Lung (tissue), 16 donors: ENCODE measurements around the gene FAM47C. TPM values are rescaled to one million over a fixed set of nuclear protein-coding genes. Genes with fewer than 3 reads are reported as not detected.
"Not testable (repeated sequence)": the region's sequence is repeated elsewhere in the genome, so short reads cannot be mapped to it uniquely, and the experiment has no call there.

Experiments
- ATAC-seq: fragments of 200-7000 bp; cut with Tn5 transposase; one replicate; pipeline ENCODE4 v1.9.1; 2020; ENCODE audit warnings: moderate number of reproducible peaks; ENCODE audit not compliant: insufficient read depth, low FRiP score
- DNase-seq, 3 donors: peaks; one replicate each; pipeline ENCODE4 v3.0.0-alpha.2; 2013 to 2017
- H3K27ac ChIP-seq, 2 donors: one replicate each; pipeline ENCODE4 v1.5.1; 2013; ENCODE audit warnings: mild to moderate bottlenecking in 2 of 2, moderate library complexity in 2 of 2, control low read depth in 1 of 2, inconsistent platforms in 1 of 2, low read depth in 1 of 2, low read length in 1 of 2
- H3K27me3 ChIP-seq, 3 donors: one replicate each; pipeline ENCODE4 v1.5.1; 2013; ENCODE audit warnings: low read length in 2 of 3; ENCODE audit not compliant: control insufficient read depth in 3 of 3, insufficient read depth in 3 of 3
- H3K36me3 ChIP-seq, 4 donors: one replicate each; pipeline ENCODE4 v1.5.1; 2013; ENCODE audit warnings: low read length in 4 of 4, mild to moderate bottlenecking in 1 of 4, moderate library complexity in 1 of 4; ENCODE audit not compliant: control insufficient read depth in 4 of 4, insufficient read depth in 4 of 4
- H3K4me1 ChIP-seq, 5 donors: one replicate each; pipeline ENCODE4 v1.5.1; 2013; ENCODE audit warnings: low read length in 5 of 5, mild to moderate bottlenecking in 2 of 5, moderate library complexity in 1 of 5; ENCODE audit not compliant: control insufficient read depth in 5 of 5, insufficient read depth in 5 of 5
- H3K4me3 ChIP-seq: one replicate; pipeline ENCODE4 v1.5.1; 2013; ENCODE audit warnings: mild to moderate bottlenecking, control low read depth, moderate library complexity
- H3K9ac ChIP-seq, 2 donors: one replicate each; pipeline ENCODE4 v1.5.1; 2013; ENCODE audit warnings: low read length in 2 of 2, control low read depth in 1 of 2; ENCODE audit not compliant: insufficient read depth in 1 of 2
- H3K9me3 ChIP-seq, 4 donors: one replicate each; pipeline ENCODE4 v1.5.1; 2013; ENCODE audit warnings: low read length in 3 of 4, mild to moderate bottlenecking in 1 of 4, moderate library complexity in 1 of 4; ENCODE audit not compliant: control insufficient read depth in 4 of 4, insufficient read depth in 3 of 4
- WGBS, 2 donors: extraction: QIAGEN DNeasy Blood & Tissue Kit; methylation state at CpG; one replicate each; pipeline ENCODE4 v1.1.7; 2013; 5-methylcytosine and 5-hydroxymethylcytosine counted together
- long read RNA-seq, 5 donors: transcript quantifications; one replicate each; lab custom pipeline, GENCODE V29; 2026
- polyA plus RNA-seq, 2 donors: library from polyadenylated mRNA; stranded (reverse); fragments of 200-250 nt; gene quantifications; one replicate each; pipeline ENCODE4 v1.2.1, GENCODE V29; 2013
- total RNA-seq, 2 donors: library from RNA; depleted of rRNA in 1 of 2; stranded (reverse); fragments of >200 nt in 1 of 2; gene quantifications; one replicate each; pipeline ENCODE4 v1.2.1, GENCODE V29; 2014 to 2021
- TF ChIP-seq, protein P1 (sequence below): IDR thresholded peaks from 2 replicates; pipeline ENCODE4 v1.5.1; 2012; ENCODE audit warnings: mild to moderate bottlenecking; ENCODE audit errors: control extremely low read depth, extremely low read depth
- donor health status: control.
- donor health status: control.
- donor health status: Bipolar disorder and iron deficiency.
- donor health status: healthy.
- donor health status: DM: yes; HTN: yes; CAD: no.

The FAM47C gene
- total RNA-seq: not detected
- under 1 TPM in 1 of 2 donors, not detected in 1; 0.02 TPM for polyA plus RNA-seq
- long read RNA-seq, donor 1: 0 reads
- long read RNA-seq, donor 2: 0 reads
- long read RNA-seq, donor 3: 0 reads
- long read RNA-seq, donor 4: 0 reads
- long read RNA-seq, donor 5: 0 reads

DNA sequence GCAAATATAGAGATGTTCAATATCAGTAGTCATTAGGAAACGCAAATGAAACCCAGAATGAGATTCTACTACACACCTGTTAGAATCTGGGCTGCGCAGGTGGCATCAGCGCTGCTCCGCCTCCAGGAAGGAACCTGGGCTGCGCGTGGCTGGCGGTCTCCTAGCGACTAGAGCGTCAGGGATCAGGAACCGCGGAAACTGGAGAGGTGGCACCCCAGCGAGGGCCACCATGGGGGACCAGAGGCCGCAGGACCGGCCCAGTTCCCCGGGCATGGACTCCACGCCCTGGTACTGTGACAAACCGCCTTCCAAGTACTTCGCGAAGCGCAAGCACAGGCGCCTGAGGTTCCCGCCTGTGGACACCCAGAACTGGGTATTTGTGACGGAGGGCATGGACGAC is at the start of gene FAM47C:
Gene FAM47C (plus strand): TSS at position 185 of the 400 bp plus-strand sequence. CDS start 45 bp downstream, at position 230.
- 68 to 84% methylated on average over 24 of the region's 24 CpGs for WGBS, 2 donors
- not testable (repeated sequence) for DNase-seq, H3K4me1 ChIP-seq, H3K27me3 ChIP-seq, H3K36me3 ChIP-seq, ATAC-seq, H3K9me3 ChIP-seq, H3K27ac ChIP-seq, H3K9ac ChIP-seq, H3K4me3 ChIP-seq

DNA sequence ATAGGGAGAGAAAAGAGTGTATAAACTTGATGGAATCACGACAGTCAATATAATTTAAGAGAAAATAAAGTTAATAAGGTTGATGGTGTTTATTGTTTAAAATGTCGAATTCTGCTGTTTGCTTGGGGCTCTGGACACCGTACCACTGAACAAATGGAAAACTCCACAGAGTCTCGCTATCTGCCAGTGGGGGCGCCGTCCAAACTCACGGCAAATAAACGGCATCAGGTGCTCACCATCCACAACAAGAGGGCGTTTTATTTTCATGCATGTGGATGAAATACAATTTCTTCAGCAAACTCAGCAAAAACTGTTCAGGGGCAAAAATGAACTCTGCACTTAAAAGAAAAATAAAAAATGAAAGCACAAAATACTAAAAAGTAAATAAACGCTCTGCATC is 46.6 kb upstream of the FAM47C start:
- Histone ChIP-seq H3K4me3 (no peak overlapping the region), H3K27me3 (peaks cover 8 to 25% (median 22%) of the 10 kb centered on the region in 3 donors), H3K9me3 (peaks cover 0 to 11% (median 0%) of the 10 kb centered on the region in 4 donors), H3K36me3 (no peaks in the 10 kb centered on the region), H3K4me1 (peaks cover 0 to 2% (median 0%) of the 10 kb centered on the region in 5 donors), H3K9ac (no peak overlapping the region), H3K27ac (no peak overlapping the region)
- WGBS, 2 donors: 38 to 54% methylated on average over 10 of the region's 10 CpGs
- TF ChIP-seq, protein P1, sequence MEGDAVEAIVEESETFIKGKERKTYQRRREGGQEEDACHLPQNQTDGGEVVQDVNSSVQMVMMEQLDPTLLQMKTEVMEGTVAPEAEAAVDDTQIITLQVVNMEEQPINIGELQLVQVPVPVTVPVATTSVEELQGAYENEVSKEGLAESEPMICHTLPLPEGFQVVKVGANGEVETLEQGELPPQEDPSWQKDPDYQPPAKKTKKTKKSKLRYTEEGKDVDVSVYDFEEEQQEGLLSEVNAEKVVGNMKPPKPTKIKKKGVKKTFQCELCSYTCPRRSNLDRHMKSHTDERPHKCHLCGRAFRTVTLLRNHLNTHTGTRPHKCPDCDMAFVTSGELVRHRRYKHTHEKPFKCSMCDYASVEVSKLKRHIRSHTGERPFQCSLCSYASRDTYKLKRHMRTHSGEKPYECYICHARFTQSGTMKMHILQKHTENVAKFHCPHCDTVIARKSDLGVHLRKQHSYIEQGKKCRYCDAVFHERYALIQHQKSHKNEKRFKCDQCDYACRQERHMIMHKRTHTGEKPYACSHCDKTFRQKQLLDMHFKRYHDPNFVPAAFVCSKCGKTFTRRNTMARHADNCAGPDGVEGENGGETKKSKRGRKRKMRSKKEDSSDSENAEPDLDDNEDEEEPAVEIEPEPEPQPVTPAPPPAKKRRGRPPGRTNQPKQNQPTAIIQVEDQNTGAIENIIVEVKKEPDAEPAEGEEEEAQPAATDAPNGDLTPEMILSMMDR: no peak
- ATAC-seq: no peak
- DNase-seq: no peak

DNA sequence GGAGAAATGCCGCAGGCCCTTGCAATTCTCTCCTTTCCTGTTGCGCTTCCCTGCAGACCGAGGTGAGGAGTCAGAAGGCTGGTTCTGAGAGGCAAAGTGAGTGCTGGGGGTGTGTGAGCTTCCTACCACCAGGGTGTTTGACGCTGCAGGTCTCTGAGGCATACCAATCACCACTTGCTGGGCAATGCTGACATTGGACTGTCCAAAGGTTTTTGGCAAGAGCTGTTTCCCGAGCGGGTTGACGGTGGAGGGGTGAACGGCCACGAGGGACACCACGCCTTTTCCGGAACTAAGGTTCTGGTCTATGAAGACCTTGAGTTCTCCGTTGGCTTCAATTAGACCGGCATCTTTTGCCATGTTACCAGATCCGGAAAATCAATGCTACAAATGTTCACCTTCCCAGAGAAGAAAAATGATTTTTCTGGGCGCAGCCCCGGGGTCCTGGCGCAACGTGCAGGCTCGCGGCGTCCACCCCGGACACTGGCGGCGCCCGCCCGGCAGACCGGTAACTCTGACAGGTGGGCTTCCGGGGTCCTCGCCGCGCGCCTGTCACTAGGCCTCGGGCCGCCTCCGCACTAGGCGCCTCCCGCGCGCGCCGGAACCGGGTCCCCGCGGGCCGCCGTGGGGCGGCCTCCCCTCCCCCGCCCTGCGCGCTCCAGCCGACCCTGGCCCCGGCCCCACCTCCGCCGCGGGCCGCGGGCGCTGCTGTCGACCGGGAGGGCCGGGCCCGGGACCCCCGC is 44.9 kb upstream of the FAM47C start:
- ATAC-seq (no peak), DNase-seq (no peak)
- 12 to 42% methylated on average over 22 to 63 of the region's 63 CpGs for WGBS, 2 donors
- H3K4me1 ChIP-seq: no peaks in the 10 kb centered on the region
- no peak overlapping the region for H3K27ac ChIP-seq
- H3K27me3 ChIP-seq: peaks cover 2 to 16% (median 15%) of the 10 kb centered on the region in 3 donors
- no peak overlapping the region for H3K9ac ChIP-seq
- peaks cover 0 to 5% (median 0%) of the 10 kb centered on the region in 4 donors for H3K9me3 ChIP-seq
- TF ChIP-seq, protein P1: no peak
- H3K36me3 ChIP-seq: no peaks in the 10 kb centered on the region
- H3K4me3 ChIP-seq: peak overlapping the region; percentile 21

DNA sequence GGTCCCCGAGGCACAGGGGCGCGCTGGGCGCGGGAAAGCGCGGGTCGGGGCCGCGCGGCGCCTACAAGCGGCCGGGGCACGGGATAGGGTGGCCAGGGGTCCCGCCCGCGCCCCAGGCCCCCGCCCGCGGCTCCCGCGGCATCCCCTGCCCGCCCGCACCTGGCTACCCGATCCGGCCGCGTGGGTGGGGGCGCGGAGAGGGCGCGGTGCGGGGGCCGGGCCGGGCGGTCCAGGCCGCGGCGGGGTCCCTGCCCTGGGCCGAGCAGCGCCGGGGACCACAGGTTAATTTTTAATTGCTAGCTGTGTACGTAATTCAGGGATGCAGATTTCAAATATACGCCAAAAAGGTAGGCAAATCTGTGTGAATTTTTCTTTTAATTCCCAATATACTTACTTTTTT is 44.3 kb upstream of the FAM47C start:
- DNase-seq: no peak
- peaks cover 0 to 5% (median 0%) of the 10 kb centered on the region in 4 donors for H3K9me3 ChIP-seq
- H3K36me3 ChIP-seq: no peaks in the 10 kb centered on the region
- H3K9ac ChIP-seq: no peak overlapping the region
- H3K27ac ChIP-seq: no peak overlapping the region
- 2 to 42% methylated on average over 26 to 45 of the region's 45 CpGs for WGBS, 2 donors
- no peak overlapping the region for H3K4me3 ChIP-seq
- no peak for ATAC-seq
- no peaks in the 10 kb centered on the region for H3K4me1 ChIP-seq
- H3K27me3 ChIP-seq: peaks cover 0 to 16% (median 11%) of the 10 kb centered on the region in 3 donors
- TF ChIP-seq, protein P1: no peak
